ENCODE results near the gene SPAG16. TPM values are rescaled to one million over a fixed set of nuclear protein-coding genes. Genes with fewer than 3 reads are reported as not detected.

The SPAG16 gene
- total and polyA plus RNA-seq, 2 of the 13 experiments (the other 11 are each of a cell fraction or from before 2014, with no cell fraction given): 9.6 to 26.5 TPM

DNA sequence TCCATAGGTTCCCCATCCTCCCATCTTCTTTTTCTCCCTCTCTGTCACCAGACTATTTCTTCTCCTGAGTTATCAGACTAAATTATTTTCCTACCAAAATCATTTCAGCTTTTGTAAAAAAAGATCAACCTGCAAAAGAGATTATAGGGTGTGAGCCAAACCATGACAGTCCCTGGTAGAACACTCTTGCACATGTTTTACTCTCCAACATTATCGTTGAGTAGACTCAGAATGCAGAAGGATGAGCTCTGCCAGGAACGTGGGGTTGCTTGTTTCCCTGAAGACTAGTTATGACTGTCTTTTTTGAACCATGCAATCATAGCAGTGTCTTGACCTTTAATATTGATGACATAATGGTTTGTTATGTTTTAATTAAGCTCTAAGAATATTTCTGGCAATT, 766.5 kb downstream of the SPAG16 start:
- Histone ChIP-seq H3K79me2 (ENCODE audit: insufficient read depth, low read length) (no peaks in the 10 kb centered on the region), H4K20me1 (ENCODE audit: insufficient read depth, low read length) (no peaks in the 10 kb centered on the region), H3K36me3 (replicated peaks in 1 of 2; ENCODE audit: control insufficient read depth in 1 of 2, insufficient read depth in 2 of 2, low read length in 2 of 2) (no peaks in the 10 kb centered on the region), H3K27ac (ENCODE audit: extremely low read length, insufficient read depth, low read length) (no peak overlapping the region), H2AFZ (ENCODE audit: low read length) (no peak overlapping the region), H3K9ac (ENCODE audit: insufficient read depth, low read depth, low read length) (no peak overlapping the region), H3K4me2 (ENCODE audit: low read depth, low read length) (no peak overlapping the region), H3K9me3 (ENCODE audit: low read length) (peaks cover 9% of the 10 kb centered on the region), H3K4me1 (ENCODE audit: insufficient read depth, low read length) (no peaks in the 10 kb centered on the region), H3K4me3 (replicated peaks in 1 of 3; ENCODE audit: insufficient read depth in 1 of 3, low read depth in 2 of 3, low read length in 3 of 3) (no peak overlapping the region), H3K27me3 (ENCODE audit: control insufficient read depth in 1 of 2, insufficient read depth in 2 of 2, low read length in 2 of 2) (no peaks in the 10 kb centered on the region)
- POLR2A ChIA-PET: no interaction called here
- DNase-seq (ENCODE audit: low spot score): no peak
- ATAC-seq: no peak
- no TSS peak for BruUV-seq (replicated peaks)
- CTCF ChIA-PET (ENCODE audit: low intra/inter-chr PET ratio, low total read pairs): no interaction called here
- intact Hi-C loops (cut with micrococcal nuclease; ENCODE audit: unreplicated experiment): no loop called here
- no peak for TF ChIP-seq ZBTB1 (CRISPR knock-in tag; IDR thresholded peaks at IDR 0.05; ENCODE audit: borderline replicate concordance)
- TF ChIP-seq HNRNPH1 (optimal IDR thresholded peaks at IDR 0.05; ENCODE audit: low read depth, low read length): no peak
- no peak for TF ChIP-seq BRCA1 (CRISPR knock-in tag; IDR thresholded peaks at IDR 0.05)
- TF ChIP-seq POLR2AphosphoS5 (IDR thresholded peaks at IDR 0.05; ENCODE audit: low read depth, low read length): no peak
- no peak for TF ChIP-seq FOXK1 (CRISPR knock-in tag; IDR thresholded peaks at IDR 0.05; ENCODE audit: borderline replicate concordance, low read depth)
- no peak for TF ChIP-seq GABPA (IDR thresholded peaks at IDR 0.05; ENCODE audit: low read depth, low read length)
- no peak for TF ChIP-seq GABPA (CRISPR knock-in tag; IDR thresholded peaks at IDR 0.05; ENCODE audit: low read depth)
- TF ChIP-seq CEBPB (IDR thresholded peaks at IDR 0.05; ENCODE audit: borderline replicate concordance, low read depth, low read length): no peak
- no peak for TF ChIP-seq RAD51 (IDR thresholded peaks at IDR 0.05; ENCODE audit: borderline replicate concordance)
- TF ChIP-seq NKX3-1 (CRISPR knock-in tag; IDR thresholded peaks at IDR 0.05): no peak
- TF ChIP-seq HIVEP1 (CRISPR knock-in tag; IDR thresholded peaks at IDR 0.05): no peak
- no peak for TF ChIP-seq ZNF720 (CRISPR knock-in tag; IDR thresholded peaks at IDR 0.05)
- TF ChIP-seq ZNF564 (CRISPR knock-in tag; IDR thresholded peaks at IDR 0.05): no peak
- no peak for TF ChIP-seq RBAK (CRISPR knock-in tag; IDR thresholded peaks at IDR 0.05)
- no peak for TF ChIP-seq ZNF567 (CRISPR knock-in tag; IDR thresholded peaks at IDR 0.05; ENCODE audit: borderline replicate concordance)
- TF ChIP-seq ZFY (CRISPR knock-in tag; IDR thresholded peaks at IDR 0.05): no peak
- TF ChIP-seq STAG1 (CRISPR knock-in tag; IDR thresholded peaks at IDR 0.05): no peak
- TF ChIP-seq, protein P1, sequence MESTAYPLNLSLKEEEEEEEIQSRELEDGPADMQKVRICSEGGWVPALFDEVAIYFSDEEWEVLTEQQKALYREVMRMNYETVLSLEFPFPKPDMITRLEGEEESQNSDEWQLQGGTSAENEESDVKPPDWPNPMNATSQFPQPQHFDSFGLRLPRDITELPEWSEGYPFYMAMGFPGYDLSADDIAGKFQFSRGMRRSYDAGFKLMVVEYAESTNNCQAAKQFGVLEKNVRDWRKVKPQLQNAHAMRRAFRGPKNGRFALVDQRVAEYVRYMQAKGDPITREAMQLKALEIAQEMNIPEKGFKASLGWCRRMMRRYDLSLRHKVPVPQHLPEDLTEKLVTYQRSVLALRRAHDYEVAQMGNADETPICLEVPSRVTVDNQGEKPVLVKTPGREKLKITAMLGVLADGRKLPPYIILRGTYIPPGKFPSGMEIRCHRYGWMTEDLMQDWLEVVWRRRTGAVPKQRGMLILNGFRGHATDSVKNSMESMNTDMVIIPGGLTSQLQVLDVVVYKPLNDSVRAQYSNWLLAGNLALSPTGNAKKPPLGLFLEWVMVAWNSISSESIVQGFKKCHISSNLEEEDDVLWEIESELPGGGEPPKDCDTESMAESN (CRISPR knock-in tag; conservative IDR thresholded peaks at IDR 0.05): no peak
- TF ChIP-seq, protein P2, sequence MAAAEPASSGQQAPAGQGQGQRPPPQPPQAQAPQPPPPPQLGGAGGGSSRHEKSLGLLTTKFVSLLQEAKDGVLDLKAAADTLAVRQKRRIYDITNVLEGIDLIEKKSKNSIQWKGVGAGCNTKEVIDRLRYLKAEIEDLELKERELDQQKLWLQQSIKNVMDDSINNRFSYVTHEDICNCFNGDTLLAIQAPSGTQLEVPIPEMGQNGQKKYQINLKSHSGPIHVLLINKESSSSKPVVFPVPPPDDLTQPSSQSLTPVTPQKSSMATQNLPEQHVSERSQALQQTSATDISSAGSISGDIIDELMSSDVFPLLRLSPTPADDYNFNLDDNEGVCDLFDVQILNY (CRISPR knock-in tag; conservative IDR thresholded peaks at IDR 0.05): no peak
- in situ Hi-C loops (cut with HindIII; ENCODE audit: extremely low pct_ligation_motif_present, low pct_unique_long_range_greater_than_20kb): no loop called here
- FAIRE-seq: no peak
- WGBS (ENCODE audit: low lambda C conversion rate): 0% methylated on average over 2 of the region's 2 CpGs
